ENCODE results near the gene RAB3B.

RAB3B gene

DNA sequence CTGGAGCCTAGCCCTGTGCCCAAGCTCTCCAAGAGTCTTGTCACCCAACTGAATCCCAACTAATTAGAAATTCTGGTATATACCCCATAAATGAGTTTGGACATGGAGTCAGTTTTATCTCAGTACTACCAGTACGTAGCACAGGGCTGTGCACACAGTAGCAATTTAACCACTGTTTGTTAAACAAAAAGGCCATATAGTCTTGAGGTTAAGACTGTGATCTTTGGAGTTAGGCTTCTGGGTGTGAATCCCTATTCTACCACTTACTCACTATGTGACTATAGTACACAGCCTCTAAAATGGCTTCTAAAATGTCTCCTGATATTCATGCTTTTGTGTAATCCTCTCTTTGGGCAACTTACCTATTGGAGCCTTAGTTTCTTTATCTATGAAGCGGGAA lies 48.2 kb downstream of the RAB3B start:
- DNase-seq (ENCODE audit: low spot score) = no peak
- TF ChIP-seq, protein P1, sequence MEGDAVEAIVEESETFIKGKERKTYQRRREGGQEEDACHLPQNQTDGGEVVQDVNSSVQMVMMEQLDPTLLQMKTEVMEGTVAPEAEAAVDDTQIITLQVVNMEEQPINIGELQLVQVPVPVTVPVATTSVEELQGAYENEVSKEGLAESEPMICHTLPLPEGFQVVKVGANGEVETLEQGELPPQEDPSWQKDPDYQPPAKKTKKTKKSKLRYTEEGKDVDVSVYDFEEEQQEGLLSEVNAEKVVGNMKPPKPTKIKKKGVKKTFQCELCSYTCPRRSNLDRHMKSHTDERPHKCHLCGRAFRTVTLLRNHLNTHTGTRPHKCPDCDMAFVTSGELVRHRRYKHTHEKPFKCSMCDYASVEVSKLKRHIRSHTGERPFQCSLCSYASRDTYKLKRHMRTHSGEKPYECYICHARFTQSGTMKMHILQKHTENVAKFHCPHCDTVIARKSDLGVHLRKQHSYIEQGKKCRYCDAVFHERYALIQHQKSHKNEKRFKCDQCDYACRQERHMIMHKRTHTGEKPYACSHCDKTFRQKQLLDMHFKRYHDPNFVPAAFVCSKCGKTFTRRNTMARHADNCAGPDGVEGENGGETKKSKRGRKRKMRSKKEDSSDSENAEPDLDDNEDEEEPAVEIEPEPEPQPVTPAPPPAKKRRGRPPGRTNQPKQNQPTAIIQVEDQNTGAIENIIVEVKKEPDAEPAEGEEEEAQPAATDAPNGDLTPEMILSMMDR (IDR thresholded peaks at IDR 0.05; ENCODE audit: extremely low read depth, insufficient read depth, missing control alignments) = no peak
- in situ Hi-C loops (cut with MboI; ENCODE audit: low pct_unique_long_range_greater_than_20kb, low sequenced_read_pairs, unreplicated experiment) = no loop called here

DNA sequence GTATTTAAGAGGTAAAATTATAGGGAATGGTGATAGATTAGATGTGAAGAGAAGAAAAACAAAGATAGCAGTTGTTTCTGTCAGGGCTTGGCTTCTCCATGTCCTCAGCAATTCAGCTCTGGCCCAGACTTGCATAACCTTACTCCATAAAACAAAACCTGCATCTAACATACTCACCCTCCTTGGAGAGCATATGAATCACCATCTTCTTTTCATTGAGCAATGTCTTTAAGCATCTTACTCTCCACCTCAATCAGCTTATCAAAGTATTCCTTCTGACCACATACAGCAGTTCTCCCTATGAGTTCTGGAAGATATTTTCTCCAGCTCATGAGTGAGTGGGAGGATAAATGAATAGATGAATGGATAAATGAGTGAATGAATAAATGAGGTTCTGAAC lies 49.0 kb downstream of the RAB3B start:
- no peak for DNase-seq (ENCODE audit: low spot score)
- TF ChIP-seq, protein P1 (IDR thresholded peaks at IDR 0.05; ENCODE audit: extremely low read depth, insufficient read depth, missing control alignments) = no peak
- in situ Hi-C loops (cut with MboI; ENCODE audit: low pct_unique_long_range_greater_than_20kb, low sequenced_read_pairs, unreplicated experiment) = no loop called here

DNA sequence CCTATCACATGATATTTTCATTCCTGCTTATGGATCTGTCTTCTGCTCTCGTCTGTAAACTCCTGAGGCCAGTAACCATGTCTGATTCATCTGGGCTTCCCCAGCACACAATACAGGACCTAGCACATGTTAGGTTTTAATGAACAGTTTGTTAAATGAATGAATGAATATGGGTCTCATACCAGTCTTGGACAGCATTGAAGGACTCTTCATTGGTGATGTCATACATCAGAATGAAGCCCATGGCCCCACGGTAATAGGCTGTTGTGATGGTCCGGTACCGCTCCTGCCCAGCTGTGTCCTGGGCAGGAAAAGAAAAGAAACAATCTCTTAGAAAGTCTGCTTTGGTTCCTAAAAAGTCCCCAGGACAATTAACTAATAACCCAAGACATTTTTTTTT lies 53.4 kb downstream of the RAB3B start:
- TF ChIP-seq, protein P1 (IDR thresholded peaks at IDR 0.05; ENCODE audit: extremely low read depth, insufficient read depth, missing control alignments) = no peak
- DNase-seq (ENCODE audit: low spot score) = no peak
- in situ Hi-C loops (cut with MboI; ENCODE audit: low pct_unique_long_range_greater_than_20kb, low sequenced_read_pairs, unreplicated experiment) = no loop called here

DNA sequence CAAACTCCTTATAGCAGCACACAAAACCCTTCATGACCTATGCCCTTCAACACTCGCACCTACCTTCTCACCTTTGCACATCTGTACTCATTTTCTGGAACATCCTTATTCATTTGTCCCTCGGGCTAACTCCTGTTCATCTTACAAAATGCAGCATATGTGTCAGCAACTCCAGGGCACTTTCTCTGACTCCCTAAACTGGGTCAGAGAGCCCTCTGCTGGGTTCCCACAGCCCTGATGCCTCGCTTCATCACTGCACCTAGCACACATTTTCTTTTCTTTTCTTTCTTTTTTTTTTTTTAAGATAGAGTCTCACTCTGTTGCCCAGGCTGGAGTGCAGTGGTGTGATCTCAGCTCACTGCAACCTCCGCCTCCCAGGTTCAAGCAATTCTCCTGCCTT lies 54.0 kb downstream of the RAB3B start:
- no peak for DNase-seq (ENCODE audit: low spot score)
- TF ChIP-seq, protein P1 (IDR thresholded peaks at IDR 0.05; ENCODE audit: extremely low read depth, insufficient read depth, missing control alignments) = no peak
- in situ Hi-C loops (cut with MboI; ENCODE audit: low pct_unique_long_range_greater_than_20kb, low sequenced_read_pairs, unreplicated experiment) = no loop called here

DNA sequence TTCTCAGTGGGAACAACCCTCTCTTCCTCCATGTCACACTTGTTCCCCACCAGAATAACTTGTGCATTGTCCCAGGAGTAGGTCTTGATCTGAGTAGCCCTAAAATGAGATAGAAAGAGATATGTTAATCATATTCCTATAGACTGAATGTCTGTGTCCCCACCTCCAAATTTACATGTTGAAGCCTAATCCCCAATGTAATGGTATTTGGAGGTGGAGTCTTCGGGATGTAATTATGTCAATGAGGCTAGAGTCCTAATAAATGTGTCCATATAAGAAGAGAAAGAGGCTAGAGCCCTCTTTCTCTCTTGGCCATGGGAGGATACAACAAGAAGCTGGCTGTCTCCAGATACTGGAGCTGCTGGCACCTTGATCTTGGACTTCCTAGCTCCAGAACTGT lies 57.2 kb downstream of the RAB3B start:
- DNase-seq (ENCODE audit: low spot score) = no peak
- TF ChIP-seq, protein P1 (IDR thresholded peaks at IDR 0.05; ENCODE audit: extremely low read depth, insufficient read depth, missing control alignments) = no peak
- in situ Hi-C loops (cut with MboI; ENCODE audit: low pct_unique_long_range_greater_than_20kb, low sequenced_read_pairs, unreplicated experiment) = no loop called here

DNA sequence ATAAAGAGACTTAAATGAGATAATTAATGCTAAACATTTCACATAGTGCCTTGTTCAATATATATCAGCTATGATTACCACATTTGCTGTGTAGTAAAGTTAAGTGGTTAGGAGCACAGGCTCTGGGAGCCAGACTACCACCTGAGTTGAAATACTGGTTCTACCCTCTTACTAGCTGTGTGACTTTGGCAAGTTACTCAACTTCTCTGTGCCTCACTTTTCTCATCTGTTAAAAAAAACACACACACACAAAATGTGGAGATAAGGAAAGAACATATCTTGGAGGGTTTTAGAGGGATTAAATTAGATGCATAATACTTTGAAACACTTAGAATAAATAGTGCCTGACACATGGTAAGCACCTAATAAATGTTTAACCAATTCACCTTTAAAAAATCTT lies 60.2 kb downstream of the RAB3B start:
- TF ChIP-seq, protein P1 (IDR thresholded peaks at IDR 0.05; ENCODE audit: extremely low read depth, insufficient read depth, missing control alignments) = no peak
- no peak for DNase-seq (ENCODE audit: low spot score)
- in situ Hi-C loops (cut with MboI; ENCODE audit: low pct_unique_long_range_greater_than_20kb, low sequenced_read_pairs, unreplicated experiment) = no loop called here

DNA sequence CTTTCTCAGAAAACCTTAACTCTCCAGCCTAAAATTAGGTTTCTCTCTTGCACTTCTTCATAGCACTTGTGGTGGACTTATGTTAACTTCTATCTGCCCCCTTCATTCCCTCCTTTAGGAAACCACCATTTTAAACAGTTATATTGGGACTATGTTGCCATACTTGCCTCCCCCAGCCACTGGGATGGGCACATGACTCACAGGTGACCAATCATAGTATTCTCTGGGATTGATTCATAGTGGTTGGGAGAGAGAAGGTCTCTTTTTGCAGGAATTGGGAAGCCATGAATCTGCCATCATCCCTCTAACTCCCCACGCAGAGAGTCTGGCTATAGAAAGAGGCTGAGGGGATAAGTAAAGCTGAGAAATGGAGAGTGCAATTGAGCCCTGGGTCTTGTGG lies 61.6 kb downstream of the RAB3B start:
- TF ChIP-seq, protein P1 (IDR thresholded peaks at IDR 0.05; ENCODE audit: extremely low read depth, insufficient read depth, missing control alignments) = no peak
- no peak for DNase-seq (ENCODE audit: low spot score)
- in situ Hi-C loops (cut with MboI; ENCODE audit: low pct_unique_long_range_greater_than_20kb, low sequenced_read_pairs, unreplicated experiment) = no loop called here

Measured in GM13977 (cell line).